ENCODE results near the gene CCDC190.

DNA sequence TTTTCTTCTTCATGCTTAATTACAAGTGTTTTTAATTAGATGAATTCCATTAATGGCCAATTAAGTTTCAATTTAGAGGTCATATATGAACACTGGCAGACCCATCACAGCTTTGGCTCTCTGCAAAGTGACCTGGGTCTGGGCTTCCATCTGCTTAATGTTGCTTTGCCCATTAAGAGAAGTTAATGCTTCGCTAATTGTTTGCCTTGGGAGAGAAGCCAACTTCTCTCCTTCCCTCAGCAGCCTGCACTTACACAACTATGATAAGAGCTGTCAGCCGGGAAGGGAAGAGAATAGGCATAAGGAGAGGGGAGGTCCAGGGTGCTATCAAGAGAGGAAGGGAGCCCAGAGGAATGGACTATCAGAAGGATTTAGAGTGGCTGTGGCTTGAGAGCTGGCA lies 29.0 kb upstream of the CCDC190 start:
- TF ChIP-seq POLR2A (IDR thresholded peaks at IDR 0.05) (no peak), EP300 (IDR thresholded peaks at IDR 0.05; ENCODE audit: low read depth) (no peak)
- TF ChIP-seq, protein P1, sequence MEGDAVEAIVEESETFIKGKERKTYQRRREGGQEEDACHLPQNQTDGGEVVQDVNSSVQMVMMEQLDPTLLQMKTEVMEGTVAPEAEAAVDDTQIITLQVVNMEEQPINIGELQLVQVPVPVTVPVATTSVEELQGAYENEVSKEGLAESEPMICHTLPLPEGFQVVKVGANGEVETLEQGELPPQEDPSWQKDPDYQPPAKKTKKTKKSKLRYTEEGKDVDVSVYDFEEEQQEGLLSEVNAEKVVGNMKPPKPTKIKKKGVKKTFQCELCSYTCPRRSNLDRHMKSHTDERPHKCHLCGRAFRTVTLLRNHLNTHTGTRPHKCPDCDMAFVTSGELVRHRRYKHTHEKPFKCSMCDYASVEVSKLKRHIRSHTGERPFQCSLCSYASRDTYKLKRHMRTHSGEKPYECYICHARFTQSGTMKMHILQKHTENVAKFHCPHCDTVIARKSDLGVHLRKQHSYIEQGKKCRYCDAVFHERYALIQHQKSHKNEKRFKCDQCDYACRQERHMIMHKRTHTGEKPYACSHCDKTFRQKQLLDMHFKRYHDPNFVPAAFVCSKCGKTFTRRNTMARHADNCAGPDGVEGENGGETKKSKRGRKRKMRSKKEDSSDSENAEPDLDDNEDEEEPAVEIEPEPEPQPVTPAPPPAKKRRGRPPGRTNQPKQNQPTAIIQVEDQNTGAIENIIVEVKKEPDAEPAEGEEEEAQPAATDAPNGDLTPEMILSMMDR (IDR thresholded peaks at IDR 0.05), result no peak
